GM12878 (cell line): ENCODE measurements around the gene ETV7. TPM values are rescaled to one million over a fixed set of nuclear protein-coding genes. Genes with fewer than 3 reads are reported as not detected.

Experiments used
- ATF7 ChIP-seq: fragments of 450-650 bp; IDR thresholded peaks from 2 replicates; pipeline ENCODE4 v1.6.1; 2016; ENCODE audit warnings: low read depth, mild to moderate bottlenecking
- BHLHE40 ChIP-seq, 2 experiments: fragments of 450-650 bp in 1 of 2; IDR thresholded peaks; 2 replicates each; pipeline ENCODE4 v1.6.1; 2011 to 2017; ENCODE audit warnings: low read depth in 2 of 2, borderline replicate concordance in 1 of 2, improper control_type of control experiment in 1 of 2, low read length in 1 of 2, mild to moderate bottlenecking in 1 of 2
- CBX5 ChIP-seq: sonication (generic); IDR thresholded peaks from 2 replicates; pipeline ENCODE4 v1.6.1; 2016; ENCODE audit warnings: low read depth, moderate library complexity, mild to moderate bottlenecking, inconsistent platforms
- CEBPB ChIP-seq, 2 experiments: fragments of 150-350 bp in 1 of 2; IDR thresholded peaks; 2 replicates each; pipeline ENCODE4 v1.6.1; 2012 to 2014; ENCODE audit warnings: low read depth in 2 of 2, low read length in 2 of 2, borderline replicate concordance in 1 of 2, inconsistent platforms in 1 of 2
- CHD1 ChIP-seq: IDR thresholded peaks from 2 replicates; pipeline ENCODE4 v1.6.1; 2012; ENCODE audit warnings: low read depth, low read length, improper control_type of control experiment
- CREM ChIP-seq: IDR thresholded peaks from 2 replicates; pipeline ENCODE4 v1.6.1; 2014; ENCODE audit warnings: antibody characterized with exemption, low read depth
- GATAD2B ChIP-seq: fragments of 450-650 bp; conservative IDR thresholded peaks from 2 replicates; pipeline ENCODE4 v1.6.1; 2017; ENCODE audit warnings: low read depth, mild to moderate bottlenecking, moderate library complexity
- HDGF ChIP-seq: fragments of 450-650 bp; IDR thresholded peaks from 2 replicates; pipeline ENCODE4 v1.6.1; 2016; ENCODE audit warnings: antibody characterized with exemption
- IKZF1 ChIP-seq: fragments of 450-650 bp; conservative IDR thresholded peaks from 2 replicates; pipeline ENCODE4 v1.6.1; 2017; ENCODE audit warnings: antibody characterized with exemption, mild to moderate bottlenecking
- IRF3 ChIP-seq: fragments of 450-650 bp; IDR thresholded peaks from 2 replicates; pipeline ENCODE4 v1.6.1; 2014; ENCODE audit warnings: mild to moderate bottlenecking
- MEF2A ChIP-seq: IDR thresholded peaks from 2 replicates; pipeline ENCODE4 v1.6.1; 2011; ENCODE audit warnings: low read depth, mild to moderate bottlenecking, low read length, moderate library complexity; ENCODE audit not compliant: insufficient read depth
- MTA3 ChIP-seq: IDR thresholded peaks from 2 replicates; pipeline ENCODE4 v1.6.1; 2012; ENCODE audit warnings: low read length, inconsistent platforms, borderline replicate concordance
- NKRF ChIP-seq: fragments of 450-650 bp; conservative IDR thresholded peaks from 2 replicates; pipeline ENCODE4 v1.6.1; 2017; ENCODE audit warnings: mild to moderate bottlenecking, moderate library complexity
- POLR2AphosphoS2 ChIP-seq: IDR thresholded peaks from 2 replicates; pipeline ENCODE4 v1.6.1; 2011; ENCODE audit warnings: low read depth, mild to moderate bottlenecking, low read length, improper control_type of control experiment, moderate library complexity
- POU2F2 ChIP-seq: IDR thresholded peaks from 3 replicates; pipeline ENCODE4 v1.6.1; 2011; ENCODE audit warnings: low read depth, mild to moderate bottlenecking, low read length, borderline replicate concordance
- RAD51 ChIP-seq: fragments of 450-650 bp; IDR thresholded peaks from 2 replicates; pipeline ENCODE4 v1.6.1; 2016; ENCODE audit warnings: moderate library complexity, mild to moderate bottlenecking, inconsistent platforms
- SP1 ChIP-seq: IDR thresholded peaks from one replicate; pipeline ENCODE4 v1.6.1; 2011; ENCODE audit warnings: low read depth, low read length
- SREBF2 ChIP-seq: IDR thresholded peaks from 2 replicates; pipeline ENCODE4 v1.6.1; 2012; ENCODE audit warnings: mild to moderate bottlenecking, low read length
- STAT1 ChIP-seq: fragments of 450-650 bp; conservative IDR thresholded peaks from 2 replicates; pipeline ENCODE4 v1.6.1; 2014; ENCODE audit warnings: antibody characterized with exemption, mild to moderate bottlenecking
- TAF1 ChIP-seq: IDR thresholded peaks from 2 replicates; pipeline ENCODE4 v1.6.1; 2011; ENCODE audit warnings: mild to moderate bottlenecking, low read depth, low read length, borderline replicate concordance
- ZBTB4 ChIP-seq: fragments of 450-650 bp; formaldehyde crosslinking; IDR thresholded peaks from 2 replicates; pipeline ENCODE4 v1.4.0; 2022; ENCODE audit warnings: mild to moderate bottlenecking, moderate library complexity
- polyA plus RNA-seq, 11 experiments: library from polyadenylated mRNA; depleted of rRNA in 4 of 11; unstranded in 6 of 11; stranded (reverse) in 5 of 11; fragments of >200 nt; fragmentation: Nextera tagmentation in 4 of 11; fragmentation: Illumina TruSeq in 1 of 11; extraction: Ambion mirVana in 4 of 11; extraction: Trizol in 1 of 11; gene quantifications; 1 replicate in 1 of 11; 2 replicates in 10 of 11; pipeline versions ENCODE4 v1.2.1 to v1.2.3, GENCODE V29; 2011 to 2016; ENCODE audit warnings: inconsistent platforms in 2 of 11, missing spikeins in 2 of 11, low read depth in 1 of 11
- total RNA-seq, 4 experiments: library from RNA; depleted of rRNA in 3 of 4; stranded (reverse); fragments of >200 nt in 3 of 4; fragmentation: Illumina TruSeq in 1 of 4; extraction: Trizol in 1 of 4; gene quantifications; 2 replicates each; pipeline versions ENCODE4 v1.2.1 to v1.2.3, GENCODE V29; 2013 to 2021
- TF ChIP-seq, protein P1 (sequence below): fragments of 450-650 bp; IDR thresholded peaks from 2 replicates; pipeline ENCODE4 v1.6.1; 2017; ENCODE audit warnings: low read depth, mild to moderate bottlenecking, moderate library complexity

Gene ETV7
- total and polyA plus RNA-seq, 10 of the 15 experiments (the other 5 are each of a cell fraction or from before 2014, with no cell fraction given), result 0.04 to 1.8 (median 1.3) TPM

GRCh38 chr6:36381502-36382389, 5.7 kb downstream of the ETV7 start (continued):
- TF ChIP-seq IRF3, result no peak
- TF ChIP-seq CREM, result peak; percentile 24; the same call in 1 of the 2 replicates
- peak; percentile 63 for TF ChIP-seq ATF7
- TF ChIP-seq SREBF2, result no peak
- no peak for TF ChIP-seq GATAD2B
- TF ChIP-seq RAD51, result no peak
- TF ChIP-seq HDGF, result no peak
- no peak for TF ChIP-seq TAF1
- TF ChIP-seq CEBPB (IDR thresholded peaks at IDR 0.05; ENCODE audit: borderline replicate concordance in 1 of 2, low read depth in 2 of 2, low read length in 2 of 2), result 0 out of 4 replicates have a peak, but pooled peaks of 1 of the 2 experiments have one; percentile 29
- TF ChIP-seq, protein P1, sequence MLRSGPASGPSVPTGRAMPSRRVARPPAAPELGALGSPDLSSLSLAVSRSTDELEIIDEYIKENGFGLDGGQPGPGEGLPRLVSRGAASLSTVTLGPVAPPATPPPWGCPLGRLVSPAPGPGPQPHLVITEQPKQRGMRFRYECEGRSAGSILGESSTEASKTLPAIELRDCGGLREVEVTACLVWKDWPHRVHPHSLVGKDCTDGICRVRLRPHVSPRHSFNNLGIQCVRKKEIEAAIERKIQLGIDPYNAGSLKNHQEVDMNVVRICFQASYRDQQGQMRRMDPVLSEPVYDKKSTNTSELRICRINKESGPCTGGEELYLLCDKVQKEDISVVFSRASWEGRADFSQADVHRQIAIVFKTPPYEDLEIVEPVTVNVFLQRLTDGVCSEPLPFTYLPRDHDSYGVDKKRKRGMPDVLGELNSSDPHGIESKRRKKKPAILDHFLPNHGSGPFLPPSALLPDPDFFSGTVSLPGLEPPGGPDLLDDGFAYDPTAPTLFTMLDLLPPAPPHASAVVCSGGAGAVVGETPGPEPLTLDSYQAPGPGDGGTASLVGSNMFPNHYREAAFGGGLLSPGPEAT, result peak; percentile 47; the same call in 1 of the 2 replicates
- TF ChIP-seq IKZF1, result peak; percentile 32; the same call in 1 of the 2 replicates
- peak; percentile 89 for TF ChIP-seq MEF2A
- no peak for TF ChIP-seq SP1
- TF ChIP-seq CHD1, result no peak
- peak in 1 of 2 experiments; percentile 50; a peak in 1 of 4 replicates for TF ChIP-seq BHLHE40 (IDR thresholded peaks at IDR 0.05; ENCODE audit: borderline replicate concordance in 1 of 2, low read depth in 2 of 2, low read length in 1 of 2)
- no peak for TF ChIP-seq POU2F2
- TF ChIP-seq ZBTB4 (CRISPR knock-in tag), result no peak
- TF ChIP-seq STAT1, result no peak
- 0 out of 2 replicates have a peak, but pooled peaks have one; percentile 60 for TF ChIP-seq MTA3
- TF ChIP-seq POLR2AphosphoS2, result no peak
- TF ChIP-seq CBX5, result 0 out of 2 replicates have a peak, but pooled peaks have one; percentile 35
- TF ChIP-seq NKRF, result no peak
